Stomach (tissue), 19 donors: ENCODE results near the gene GSDME. TPM values are rescaled to one million over a fixed set of nuclear protein-coding genes. Genes with fewer than 3 reads are reported as not detected.

ENCODE experiments used
- DNase-seq, 2 donors: peaks; one replicate each; pipeline versions ENCODE4 v3.0.0 to v3.0.0-alpha.2; 2013 to 2019
- H3K27ac ChIP-seq, 5 donors: fragments of 200-600 bp in 4 of 5; sonication (generic) in 4 of 5; one replicate each; pipeline ENCODE4 v1.5.1; 2013 to 2019; ENCODE audit warnings: mild to moderate bottlenecking in 1 of 5, moderate library complexity in 1 of 5
- H3K27me3 ChIP-seq, 3 donors: fragments of 200-600 bp; sonication (generic); one replicate each; pipeline ENCODE4 v1.5.1; 2017 to 2019; ENCODE audit warnings: mixed run types in 1 of 3
- H3K36me3 ChIP-seq, 4 donors: fragments of 200-600 bp; sonication (generic); 1 replicate in 3 of 4; 2 replicates in 1 of 4; pipeline ENCODE4 v1.5.1; 2016 to 2019
- H3K4me1 ChIP-seq, 4 donors: fragments of 200-600 bp; sonication (generic); one replicate each; pipeline ENCODE4 v1.5.1; 2016 to 2019
- H3K4me3 ChIP-seq, 4 donors: fragments of 200-600 bp; sonication (generic) in 3 of 4; one replicate each; pipeline ENCODE4 v1.5.1; 2016 to 2019; ENCODE audit warnings: mild to moderate bottlenecking in 1 of 4
- H3K9me3 ChIP-seq, 4 donors: fragments of 200-600 bp; sonication (generic); one replicate each; pipeline ENCODE4 v1.5.1; 2016 to 2019
- EP300 ChIP-seq: sonication (generic); formaldehyde crosslinking; IDR thresholded peaks from one replicate; pipeline ENCODE4 v1.6.1; 2017; ENCODE audit warnings: antibody characterized with exemption
- POLR2A ChIP-seq, 4 donors: fragments of 450-650 bp; IDR thresholded peaks; one replicate each; pipeline ENCODE4 v1.6.1; 2016; ENCODE audit warnings: antibody characterized with exemption in 4 of 4, control low read depth in 2 of 4, mild to moderate bottlenecking in 1 of 4, moderate library complexity in 1 of 4
- POLR2AphosphoS5 ChIP-seq, 3 donors: sonication (generic); formaldehyde crosslinking; IDR thresholded peaks; one replicate each; pipeline ENCODE4 v1.6.1; 2016; ENCODE audit warnings: antibody characterized with exemption in 3 of 3
- WGBS, 5 donors: extraction: QIAGEN DNeasy Blood & Tissue Kit in 3 of 5; methylation state at CpG; one replicate each; pipeline versions ENCODE4 v1.1.5 to v1.1.7; 2013 to 2018; 5-methylcytosine and 5-hydroxymethylcytosine counted together
- intact Hi-C: fragments of 100-400 bp; cut with DNase I; formaldehyde crosslinking; loops from one replicate; pipeline ENCODE4 v1.15.1; 2023; ENCODE audit warnings: low total_unique reads
- long read RNA-seq, 10 donors: transcript quantifications; one replicate each; lab custom pipeline, GENCODE V29; 2026
- polyA plus RNA-seq, 3 donors: library from polyadenylated mRNA; stranded (reverse); fragments of 200-250 nt; gene quantifications; one replicate each; pipeline ENCODE4 v1.2.3, GENCODE V29; 2013
- total RNA-seq, 5 donors: library from RNA; depleted of rRNA; stranded (reverse); fragments of >200 nt; gene quantifications; one replicate each; pipeline versions ENCODE4 v1.1.0 to v1.2.3, GENCODE V29; 2014 to 2016
- TF ChIP-seq, protein P1 (sequence below), 7 experiments: fragments of 450-650 bp in 4 of 7; fragments of 200-600 bp in 3 of 7; sonication (generic) in 3 of 7; IDR thresholded peaks; one replicate each; pipeline ENCODE4 v1.5.1; 2016 to 2019; ENCODE audit warnings: antibody characterized with exemption in 7 of 7, control low read depth in 2 of 7, mild to moderate bottlenecking in 1 of 7
- donor health status: healthy with polysubstance abuse.
- donor health status: Bipolar disorder and iron deficiency.
- donor health status: healthy.

GSDME gene
- total RNA-seq: 10 to 100 TPM in 1 of 5 donors, 1 to 10 TPM in 3, not detected in 1; 4.5 to 11.9 (median 7.2) TPM
- 1 to 10 TPM; 2.6 to 3.9 (median 3.4) TPM for polyA plus RNA-seq
- long read RNA-seq, donor 1: 0 reads
- long read RNA-seq, donor 2: 0 reads
- long read RNA-seq, donor 3: 0 reads
- long read RNA-seq, donor 4: 0 reads
- long read RNA-seq, donor 5, full-length matches to known transcripts: 2 of 2 reads
- long read RNA-seq, donor 5, partial matches to known transcripts: 0 of 2 reads
- long read RNA-seq, donor 5, other reads (novel, unspliced or antisense): 0 of 2 reads
- long read RNA-seq, donor 6, full-length matches to known transcripts: 7 of 14 reads
- long read RNA-seq, donor 6, partial matches to known transcripts: 7 of 14 reads
- long read RNA-seq, donor 6, other reads (novel, unspliced or antisense): 0 of 14 reads
- long read RNA-seq, donor 7, transcript GSDME-215 (10 exons, 2,250 nt): major isoform, 5 of 13 reads
- long read RNA-seq, donor 7, partial matches to known transcripts: 7 of 13 reads
- long read RNA-seq, donor 7, other reads (novel, unspliced or antisense): 0 of 13 reads
- long read RNA-seq, donor 8, full-length matches to known transcripts: 3 of 3 reads
- long read RNA-seq, donor 8, partial matches to known transcripts: 0 of 3 reads
- long read RNA-seq, donor 8, other reads (novel, unspliced or antisense): 0 of 3 reads
- long read RNA-seq, donor 9, partial matches to known transcripts: 0 of 1 reads
- long read RNA-seq, donor 9, other reads (novel, unspliced or antisense): 0 of 1 reads
- long read RNA-seq, donor 10, partial matches to known transcripts: 0 of 2 reads
- long read RNA-seq, donor 10, other reads (novel, unspliced or antisense): 0 of 2 reads

GRCh38 chr7:24757353-24758275 lies at the start of gene GSDME:
TSS of gene GSDME (minus strand) at chr7:24757464. CDS start at chr7:24749774, 7,690 bp downstream.
- Histone ChIP-seq H3K27me3 (peaks cover 0 to 39% (median 22%) of the 10 kb centered on the region in 3 donors), H3K36me3 (no peaks in the 10 kb centered on the region), H3K4me3 (peak within 1 kb of the TSS; percentile 69 to 75 (median 74)), H3K9me3 (peaks cover 0 to 9% (median 0%) of the 10 kb centered on the region in 4 donors), H3K27ac (peak within 1 kb of the TSS; percentile 44 to 83 (median 78)), H3K4me1 (peaks cover 6 to 21% (median 19%) of the 10 kb centered on the region in 4 donors)
- DNase-seq: peak in 1 of 2 donors; percentile 46
- WGBS, 5 donors: 9 to 26% (median 17%) methylated on average over 24 to 80 of the region's 81 CpGs
- TF ChIP-seq, protein P1, sequence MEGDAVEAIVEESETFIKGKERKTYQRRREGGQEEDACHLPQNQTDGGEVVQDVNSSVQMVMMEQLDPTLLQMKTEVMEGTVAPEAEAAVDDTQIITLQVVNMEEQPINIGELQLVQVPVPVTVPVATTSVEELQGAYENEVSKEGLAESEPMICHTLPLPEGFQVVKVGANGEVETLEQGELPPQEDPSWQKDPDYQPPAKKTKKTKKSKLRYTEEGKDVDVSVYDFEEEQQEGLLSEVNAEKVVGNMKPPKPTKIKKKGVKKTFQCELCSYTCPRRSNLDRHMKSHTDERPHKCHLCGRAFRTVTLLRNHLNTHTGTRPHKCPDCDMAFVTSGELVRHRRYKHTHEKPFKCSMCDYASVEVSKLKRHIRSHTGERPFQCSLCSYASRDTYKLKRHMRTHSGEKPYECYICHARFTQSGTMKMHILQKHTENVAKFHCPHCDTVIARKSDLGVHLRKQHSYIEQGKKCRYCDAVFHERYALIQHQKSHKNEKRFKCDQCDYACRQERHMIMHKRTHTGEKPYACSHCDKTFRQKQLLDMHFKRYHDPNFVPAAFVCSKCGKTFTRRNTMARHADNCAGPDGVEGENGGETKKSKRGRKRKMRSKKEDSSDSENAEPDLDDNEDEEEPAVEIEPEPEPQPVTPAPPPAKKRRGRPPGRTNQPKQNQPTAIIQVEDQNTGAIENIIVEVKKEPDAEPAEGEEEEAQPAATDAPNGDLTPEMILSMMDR (IDR thresholded peaks at IDR 0.05): no peak
- TF ChIP-seq POLR2AphosphoS5 (IDR thresholded peaks at IDR 0.05) (no peak), POLR2A (IDR thresholded peaks at IDR 0.05) (no peak), EP300 (no peak)
- intact Hi-C loops: no loop called here

- WGBS, 5 donors: 93 to 98% (median 95%) methylated on average over 5 of the region's 5 CpGs
- TF ChIP-seq POLR2AphosphoS5 (IDR thresholded peaks at IDR 0.05): no peak
- TF ChIP-seq POLR2A (IDR thresholded peaks at IDR 0.05): no peak
- no peak for TF ChIP-seq EP300
- TF ChIP-seq, protein P1 (IDR thresholded peaks at IDR 0.05): no peak
- Histone ChIP-seq H3K9me3 (no peaks in the 10 kb centered on the region), H3K4me1 (no peaks in the 10 kb centered on the region), H3K27ac (no peak overlapping the region), H3K4me3 (no peak overlapping the region), H3K27me3 (no peaks in the 10 kb centered on the region), H3K36me3 (peaks cover 0 to 52% (median 31%) of the 10 kb centered on the region in 4 donors)
- no peak for DNase-seq
- intact Hi-C loops: no loop called here
Observed at GRCh38 chr7:24802300-24802699, 45.0 kb upstream of the GSDME start.

- H3K4me1 ChIP-seq: no peaks in the 10 kb centered on the region
- H3K27ac ChIP-seq: no peak overlapping the region
- TF ChIP-seq, protein P1 (IDR thresholded peaks at IDR 0.05): no peak
- no peak for TF ChIP-seq POLR2AphosphoS5 (IDR thresholded peaks at IDR 0.05)
- no peak for TF ChIP-seq POLR2A (IDR thresholded peaks at IDR 0.05)
- TF ChIP-seq EP300: no peak
- no peak for DNase-seq
- no peak overlapping the region for H3K4me3 ChIP-seq
- 95 to 100% (median 96%) methylated on average over 2 of the region's 2 CpGs for WGBS, 5 donors
- H3K36me3 ChIP-seq: peaks cover 0 to 52% (median 32%) of the 10 kb centered on the region in 4 donors
- H3K9me3 ChIP-seq: no peaks in the 10 kb centered on the region
- no peaks in the 10 kb centered on the region for H3K27me3 ChIP-seq
- intact Hi-C loops: no loop called here
Observed at GRCh38 chr7:24801883-24802282, 44.6 kb upstream of the GSDME start.
